H1 (cell line): ENCODE results near the gene PLXNB3. TPM values are rescaled to one million over a fixed set of nuclear protein-coding genes. Genes with fewer than 3 reads are reported as not detected.

ENCODE experiments used
- CTCF ChIA-PET: fragments of 300-600 bp; sonication (Branson Sonifier 250); formaldehyde crosslinking; loops from one replicate; lab custom pipeline; 2021; ENCODE audit not compliant: partially characterized antibody; lab: Charles Lee
- POLR2A ChIA-PET: fragments of 300-600 bp; sonication (Branson Sonifier 250); formaldehyde crosslinking; loops from one replicate; lab custom pipeline; 2021; ENCODE audit warnings: inconsistent platforms; ENCODE audit not compliant: partially characterized antibody; lab: Charles Lee
- DNase-seq, 2 experiments: peaks; one replicate each; pipeline versions ENCODE4 v3.0.0 to v3.0.0-alpha.2; 2010 to 2022; ENCODE audit warnings: low spot score in 2 of 2, low read depth in 1 of 2, mixed read lengths in 1 of 2
- FAIRE-seq: peaks from 2 replicates; lab custom pipeline; 2011; peaks lifted over from hg19 to GRCh38; lab: Jason Lieb, UNC
- H2AFZ ChIP-seq: 2 replicates; pipeline ENCODE4 v1.8.1; 2012; ENCODE audit warnings: low read length, inconsistent platforms
- H2AK5ac ChIP-seq: 2 replicates; pipeline ENCODE4 v1.6.1; 2013; ENCODE audit warnings: low read depth, low read length
- H2BK120ac ChIP-seq: replicated peaks from 2 replicates; pipeline ENCODE3; 2013; ENCODE audit warnings: low read depth, low read length, inconsistent platforms
- H2BK12ac ChIP-seq: 2 replicates; pipeline ENCODE4 v1.6.1; 2013; ENCODE audit warnings: low read depth, low read length
- H2BK15ac ChIP-seq: 2 replicates; pipeline ENCODE4 v1.6.1; 2013; ENCODE audit warnings: low read length
- H2BK20ac ChIP-seq: 2 replicates; pipeline ENCODE4 v1.6.1; 2013; ENCODE audit warnings: low read length
- H2BK5ac ChIP-seq: 2 replicates; pipeline ENCODE4 v1.6.1; 2013; ENCODE audit warnings: low read depth, low read length
- H3K14ac ChIP-seq: 2 replicates; pipeline ENCODE4 v1.6.1; 2013; ENCODE audit warnings: inconsistent platforms; ENCODE audit not compliant: insufficient read length
- H3K18ac ChIP-seq: 2 replicates; pipeline ENCODE4 v1.6.1; 2013; ENCODE audit warnings: low read length; ENCODE audit errors: extremely low read depth
- H3K23ac ChIP-seq: 2 replicates; pipeline ENCODE4 v1.6.1; 2013; ENCODE audit warnings: inconsistent platforms; ENCODE audit not compliant: insufficient read length
- H3K23me2 ChIP-seq: 2 replicates; pipeline ENCODE4 v1.6.1; 2013; ENCODE audit warnings: low read depth, low read length
- H3K27ac ChIP-seq: 2 replicates; pipeline ENCODE4 v1.6.1; 2011; ENCODE audit warnings: low read depth, low read length, inconsistent platforms
- H3K27me3 ChIP-seq, 4 experiments: replicated peaks in 1 of 4; 1 replicate in 1 of 4; 2 replicates in 3 of 4; pipeline versions ENCODE4 v1.6.1 to v1.8.1; 2011 to 2013; ENCODE audit warnings: low read length in 3 of 4, mild to moderate bottlenecking in 3 of 4, inconsistent platforms in 2 of 4, mixed read lengths in 2 of 4, moderate library complexity in 1 of 4; ENCODE audit not compliant: control insufficient read depth in 3 of 4, insufficient read depth in 3 of 4; ENCODE audit errors: extremely low read depth in 1 of 4
- H3K36me3 ChIP-seq, 4 experiments: 2 replicates each; pipeline versions ENCODE4 v1.6.1 to v1.8.1; 2011 to 2013; ENCODE audit warnings: mild to moderate bottlenecking in 4 of 4, low read length in 3 of 4, moderate library complexity in 2 of 4, control low read depth in 1 of 4, inconsistent platforms in 1 of 4; ENCODE audit not compliant: insufficient read depth in 4 of 4, control insufficient read depth in 2 of 4
- H3K4ac ChIP-seq: replicated peaks from 2 replicates; pipeline ENCODE3; 2013; ENCODE audit warnings: low read length, low read depth, mixed read lengths, inconsistent platforms; ENCODE audit not compliant: insufficient read length
- H3K4me1 ChIP-seq, 4 experiments: replicated peaks in 1 of 4; 1 replicate in 1 of 4; 2 replicates in 3 of 4; pipeline versions ENCODE4 v1.6.1 to v1.8.1; 2011 to 2013; ENCODE audit warnings: low read length in 3 of 4, inconsistent platforms in 2 of 4, mixed read lengths in 1 of 4; ENCODE audit not compliant: insufficient read depth in 4 of 4, control insufficient read depth in 3 of 4
- H3K4me2 ChIP-seq, 2 experiments: 2 replicates each; pipeline versions ENCODE4 v1.6.1 to v1.8.1; 2011 to 2013; ENCODE audit warnings: low read depth in 2 of 2, low read length in 2 of 2, control low read depth in 1 of 2, inconsistent platforms in 1 of 2, mild to moderate bottlenecking in 1 of 2; ENCODE audit not compliant: insufficient read depth in 1 of 2
- H3K4me3 ChIP-seq, 4 experiments: fragments of 200-600, 300-600 bp in 1 of 4; sonication (generic), shearing (Covaris generic), sonication (Bioruptor Twin) in 1 of 4; 2 replicates each; pipeline versions ENCODE4 v1.5.1 to v1.8.1; 2011 to 2016; ENCODE audit warnings: low read length in 4 of 4, low read depth in 3 of 4, control low read depth in 2 of 4, inconsistent platforms in 2 of 4, mild to moderate bottlenecking in 2 of 4, mixed read lengths in 1 of 4, moderate library complexity in 1 of 4; ENCODE audit not compliant: insufficient read depth in 2 of 4; ENCODE audit errors: extremely low read depth in 1 of 4
- H3K56ac ChIP-seq: replicated peaks from 2 replicates; pipeline ENCODE3; 2013; ENCODE audit warnings: low read depth, mild to moderate bottlenecking, mixed read lengths, low read length, inconsistent platforms; ENCODE audit not compliant: insufficient read length
- H3K79me1 ChIP-seq: 2 replicates; pipeline ENCODE4 v1.6.1; 2013; ENCODE audit warnings: low read depth, low read length, control low read depth
- H3K79me2 ChIP-seq, 2 experiments: 2 replicates each; pipeline versions ENCODE4 v1.6.1 to v1.8.1; 2012 to 2013; ENCODE audit warnings: low read length in 2 of 2, mild to moderate bottlenecking in 2 of 2, inconsistent platforms in 1 of 2; ENCODE audit not compliant: insufficient read depth in 2 of 2, control insufficient read depth in 1 of 2
- H3K9ac ChIP-seq, 4 experiments: replicated peaks in 1 of 4; 1 replicate in 1 of 4; 2 replicates in 3 of 4; pipeline versions ENCODE4 v1.6.1 to v1.8.1; 2011 to 2013; ENCODE audit warnings: low read depth in 3 of 4, low read length in 3 of 4, control low read depth in 2 of 4, mild to moderate bottlenecking in 2 of 4, moderate library complexity in 2 of 4, inconsistent platforms in 1 of 4; ENCODE audit errors: extremely low read depth in 1 of 4
- H3K9me3 ChIP-seq, 2 experiments: 2 replicates each; pipeline versions ENCODE4 v1.6.1 to v1.8.1; 2012 to 2013; ENCODE audit warnings: mild to moderate bottlenecking in 2 of 2, moderate library complexity in 2 of 2, control low read depth in 1 of 2, inconsistent platforms in 1 of 2, low read depth in 1 of 2, low read length in 1 of 2, mixed read lengths in 1 of 2; ENCODE audit not compliant: insufficient read depth in 2 of 2
- H4K20me1 ChIP-seq, 2 experiments: replicated peaks in 1 of 2; 2 replicates each; pipeline versions ENCODE3 to v1.8.1; 2011 to 2013; ENCODE audit warnings: inconsistent platforms in 2 of 2, low read length in 2 of 2, mild to moderate bottlenecking in 1 of 2; ENCODE audit not compliant: insufficient read depth in 2 of 2, control insufficient read depth in 1 of 2
- H4K5ac ChIP-seq: 2 replicates; pipeline ENCODE4 v1.6.1; 2013; ENCODE audit warnings: low read length, low read depth, mixed read lengths, inconsistent platforms; ENCODE audit not compliant: insufficient read length
- H4K8ac ChIP-seq: 2 replicates; pipeline ENCODE4 v1.8.0; 2013; ENCODE audit warnings: mild to moderate bottlenecking, moderate library complexity, low read length, inconsistent platforms; ENCODE audit not compliant: insufficient read depth; ENCODE audit errors: extremely low read depth
- H4K91ac ChIP-seq: replicated peaks from 2 replicates; pipeline ENCODE3; 2013; ENCODE audit warnings: low read length, mixed read lengths, inconsistent platforms; ENCODE audit not compliant: insufficient read length
- POU5F1 ChIP-seq: IDR thresholded peaks from 2 replicates; pipeline ENCODE4 v1.6.1; 2011; ENCODE audit warnings: low read depth, mild to moderate bottlenecking, low read length, moderate library complexity
- RFX5 ChIP-seq: IDR thresholded peaks from 2 replicates; pipeline ENCODE4 v1.6.1; 2011; ENCODE audit warnings: low read depth, low read length, improper control_type of control experiment, borderline replicate concordance
- WGBS, 2 experiments: shearing (Covaris generic) in 1 of 2; methylation state at CpG; one replicate each; pipeline versions ENCODE4 v1.1.6 to v1.1.7; 2013 to 2015; ENCODE audit warnings: low lambda C conversion rate in 2 of 2, mixed read lengths in 2 of 2, inconsistent platforms in 1 of 2, low coverage in 1 of 2, missing lambda C conversion rate in 1 of 2; ENCODE audit not compliant: insufficient replicate concordance in 2 of 2, insufficient coverage in 1 of 2, insufficient read length in 1 of 2; ENCODE audit errors: extremely low coverage in 1 of 2, missing lambda C conversion rate in 1 of 2; 5-methylcytosine and 5-hydroxymethylcytosine counted together
- polyA plus RNA-seq, 7 experiments: library from polyadenylated mRNA; depleted of rRNA in 3 of 7; stranded (reverse) in 5 of 7; unstranded in 2 of 7; fragments of >200 nt in 5 of 7; fragments of 200-250 nt in 2 of 7; gene quantifications; 1 replicate in 5 of 7; 2 replicates in 1 of 7; 4 replicates in 1 of 7; pipeline versions ENCODE4 v1.2.1 to v1.2.3, GENCODE V29; 2011 to 2013; ENCODE audit warnings: missing spikeins in 2 of 7, mixed read lengths in 2 of 7
- total RNA-seq: library from RNA; stranded (reverse); fragmentation: NEBNext Ultra II Directional; extraction: Animal tissue kit (Norgen Biotek cat#: 25700); gene quantifications from 2 replicates; pipeline ENCODE4 v1.2.1, GENCODE V29; 2021

The PLXNB3 gene
- total and polyA plus RNA-seq, 2 of the 8 experiments (the other 6 are each of a cell fraction or from before 2014, with no cell fraction given), result 1.2 to 2.7 TPM

GRCh38 chrX:153776120-153776599 is 12.1 kb downstream of the PLXNB3 start:
- Histone ChIP-seq H3K4me3 (no peak overlapping the region), H3K23me2 (no peaks in the 10 kb centered on the region), H3K18ac (no peak overlapping the region), H2BK5ac (no peak overlapping the region), H3K9ac (no peak overlapping the region), H3K27ac (no peak overlapping the region), H4K5ac (no peak overlapping the region), H4K20me1 (no peaks in the 10 kb centered on the region), H3K4me2 (no peak overlapping the region), H3K79me1 (no peaks in the 10 kb centered on the region), H2BK12ac (no peak overlapping the region), H2BK120ac (no peak overlapping the region), H2BK15ac (no peak overlapping the region), H4K8ac (no peak overlapping the region), H3K9me3 (no peaks in the 10 kb centered on the region), H2AK5ac (no peak overlapping the region), H2AFZ (no peak overlapping the region), H3K27me3 (no peaks in the 10 kb centered on the region), H2BK20ac (no peak overlapping the region), H3K36me3 (no peaks in the 10 kb centered on the region), H3K4ac (no peak overlapping the region), H3K79me2 (no peaks in the 10 kb centered on the region), H3K56ac (no peak overlapping the region), H3K14ac (no peak overlapping the region), H3K23ac (no peak overlapping the region), H3K4me1 (no peaks in the 10 kb centered on the region), H4K91ac (no peak overlapping the region)
- POLR2A ChIA-PET, result no interaction called here
- DNase-seq (no peak), FAIRE-seq (no peak)
- CTCF ChIA-PET, result no interaction called here
- WGBS, 2 experiments, result no CpG with 5 or more reads among the region's 20 CpGs
- TF ChIP-seq POU5F1 (no peak), RFX5 (no peak)
